ENCODE measurements around the gene ADAMTS9.

The ADAMTS9 gene

DNA sequence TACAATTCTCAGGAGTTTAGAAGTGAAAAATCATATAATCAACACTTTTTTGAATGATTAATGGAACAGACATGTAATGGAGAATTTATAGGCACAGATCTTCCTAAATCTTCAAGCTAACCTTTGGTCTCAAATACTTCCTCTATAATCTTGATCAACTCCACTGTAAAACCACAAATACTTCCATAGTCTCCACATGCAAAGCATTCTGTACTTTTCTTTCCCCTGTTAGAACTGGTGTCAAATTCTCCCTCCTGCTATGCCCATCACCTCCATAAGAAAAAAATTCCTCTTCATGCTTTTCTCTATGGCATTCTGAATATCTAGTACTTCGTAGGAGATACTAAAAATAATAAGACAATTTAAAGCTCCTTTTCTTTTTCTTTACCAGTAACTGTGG, 214.3 kb downstream of the ADAMTS9 start:
- no peak for DNase-seq

GRCh38 chr3:64470436-64470835, 217.4 kb downstream of the ADAMTS9 start:
- DNase-seq, result no peak

DNA sequence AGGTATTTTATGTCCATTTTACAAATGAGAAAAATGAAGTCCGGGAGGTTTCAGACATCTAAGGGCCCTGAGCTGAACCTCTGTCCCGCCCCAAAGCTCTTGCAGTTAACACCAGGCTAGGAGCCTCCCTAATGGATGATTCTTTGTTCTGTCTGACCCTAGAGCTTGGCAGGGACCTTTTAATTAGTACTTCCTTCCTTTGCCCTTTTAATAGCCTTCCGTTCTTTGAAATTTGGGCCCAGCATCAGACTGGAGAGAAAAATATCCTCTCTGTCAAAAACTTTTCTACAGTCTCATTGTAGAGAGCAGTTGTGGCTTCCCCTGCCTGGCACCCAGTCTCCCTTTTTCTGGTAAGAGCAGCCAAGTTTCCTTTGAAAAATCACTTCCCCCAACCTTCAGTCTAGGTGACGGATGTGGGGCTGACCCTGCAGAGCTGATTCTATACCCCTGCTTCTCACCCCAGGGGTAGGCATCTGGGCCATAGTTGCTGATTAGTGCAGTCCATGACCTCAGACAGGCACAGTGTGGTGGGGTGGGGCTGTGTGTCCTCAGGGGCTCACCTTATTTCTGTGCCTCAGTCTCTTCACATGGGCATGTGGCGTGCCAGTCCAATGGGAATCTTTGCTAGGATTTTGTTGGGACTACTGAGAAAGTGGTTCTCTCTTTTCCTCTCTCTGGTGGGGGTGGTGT, 220.4 kb downstream of the ADAMTS9 start:
- no peak for DNase-seq
